HepG2 (cell line): ENCODE results near the gene HOXA7. TPM values are rescaled to one million over a fixed set of nuclear protein-coding genes. Genes with fewer than 3 reads are reported as not detected.

ENCODE experiments used
- ATAC-seq: fragments of 200-7000 bp; cut with Tn5 transposase; 3 replicates; pipeline ENCODE4 v1.9.1; 2020; ENCODE audit warnings: mild to moderate bottlenecking, moderate library complexity
- BruUV-seq: library from RNA; stranded (reverse); fragments of 400-500 nt; replicated peaks from 2 replicates; lab custom pipeline; 2021; lab: Mats Ljungman, UMichigan
- CTCF ChIA-PET: fragments of 300-600 bp; formaldehyde crosslinking; extraction: SDS; loops from one replicate; lab custom pipeline; 2021; ENCODE audit warnings: low total read pairs, inconsistent platforms, low intra/inter-chr PET ratio; lab: Yijun Ruan, JAX
- POLR2A ChIA-PET: fragments of 350-600 bp; sonication (Branson Sonifier 250); formaldehyde crosslinking; loops from one replicate; lab custom pipeline; 2020; ENCODE audit warnings: antibody characterized with exemption, inconsistent platforms; lab: Yijun Ruan, JAX
- DNase-seq: peaks from one replicate; pipeline ENCODE4 v3.0.0-alpha.2; 2015; ENCODE audit warnings: low spot score
- FAIRE-seq: peaks from 3 replicates; lab custom pipeline; 2011; peaks lifted over from hg19 to GRCh38; lab: Jason Lieb, UNC
- H2AFZ ChIP-seq: one replicate; pipeline ENCODE4 v1.6.1; 2011; ENCODE audit warnings: low read length, inconsistent platforms
- H3K27ac ChIP-seq: fragments of 300-600 bp; 3 replicates; pipeline ENCODE4 v1.8.0; 2011; ENCODE audit warnings: mixed run types, mild to moderate bottlenecking, mixed read lengths, low read length, inconsistent platforms; ENCODE audit not compliant: insufficient read depth; ENCODE audit errors: extremely low read length
- H3K27me3 ChIP-seq, 2 experiments: fragments of 200-600 bp in 1 of 2; 2 replicates in 1 of 2; 3 replicates in 1 of 2; pipeline versions ENCODE4 v1.6.0 to v1.8.0; 2011; ENCODE audit warnings: low read length in 2 of 2, mild to moderate bottlenecking in 2 of 2, moderate library complexity in 2 of 2, inconsistent platforms in 1 of 2; ENCODE audit not compliant: insufficient read depth in 2 of 2, control insufficient read depth in 1 of 2
- H3K36me3 ChIP-seq, 2 experiments: fragments of 200-600 bp in 1 of 2; replicated peaks in 1 of 2; 2 replicates in 1 of 2; 3 replicates in 1 of 2; pipeline versions ENCODE4 v1.5.1 to v1.8.0; 2011; ENCODE audit warnings: low read length in 2 of 2, inconsistent platforms in 1 of 2; ENCODE audit not compliant: insufficient read depth in 2 of 2, control insufficient read depth in 1 of 2
- H3K4me1 ChIP-seq: 2 replicates; pipeline ENCODE4 v1.5.1; 2012; ENCODE audit warnings: low read length, inconsistent platforms; ENCODE audit not compliant: insufficient read depth
- H3K4me2 ChIP-seq: 2 replicates; pipeline ENCODE4 v1.6.0; 2011; ENCODE audit warnings: low read depth, low read length, inconsistent platforms
- H3K4me3 ChIP-seq, 3 experiments: fragments of 200-600 bp in 1 of 3; sonication (generic), shearing (Covaris generic) in 1 of 3; replicated peaks in 1 of 3; 2 replicates each; pipeline ENCODE4 v1.5.1; 2011 to 2016; ENCODE audit warnings: low read length in 3 of 3, inconsistent platforms in 2 of 3, low read depth in 2 of 3, mild to moderate bottlenecking in 2 of 3, control low read depth in 1 of 3, mixed read lengths in 1 of 3; ENCODE audit not compliant: insufficient read depth in 1 of 3
- H3K79me2 ChIP-seq: one replicate; pipeline ENCODE4 v1.6.1; 2011; ENCODE audit warnings: low read length, inconsistent platforms; ENCODE audit not compliant: insufficient read depth
- H3K9ac ChIP-seq: 2 replicates; pipeline ENCODE4 v1.6.0; 2011; ENCODE audit warnings: mild to moderate bottlenecking, low read depth, low read length, inconsistent platforms; ENCODE audit not compliant: insufficient read depth
- H3K9me3 ChIP-seq: 2 replicates; pipeline ENCODE4 v1.5.1; 2012; ENCODE audit warnings: mild to moderate bottlenecking, low read length
- H4K20me1 ChIP-seq: 2 replicates; pipeline ENCODE4 v1.6.0; 2011; ENCODE audit warnings: inconsistent platforms, mild to moderate bottlenecking, low read length, moderate library complexity; ENCODE audit not compliant: insufficient read depth
- BCL3 ChIP-seq: sonication (generic); formaldehyde crosslinking; IDR thresholded peaks from 2 replicates; pipeline ENCODE4 v1.5.1; 2020; ENCODE audit warnings: mild to moderate bottlenecking, missing genetic modification reagents, moderate library complexity
- JARID2 ChIP-seq: sonication (generic); formaldehyde crosslinking; IDR thresholded peaks from 2 replicates; pipeline ENCODE4 v1.8.1; 2023; ENCODE audit warnings: missing genetic modification reagents, inconsistent platforms; ENCODE audit not compliant: insufficient replicate concordance
- NAIF1 ChIP-seq: sonication (generic); formaldehyde crosslinking; IDR thresholded peaks from 2 replicates; pipeline ENCODE4 v1.5.0; 2020; ENCODE audit warnings: mild to moderate bottlenecking, missing genetic modification reagents, borderline replicate concordance
- NPAS2 ChIP-seq: sonication (generic); formaldehyde crosslinking; IDR thresholded peaks from 2 replicates; pipeline ENCODE4 v1.8.0; 2022; ENCODE audit warnings: mild to moderate bottlenecking, missing genetic modification reagents, borderline replicate concordance
- PRPF4 ChIP-seq: fragments of 200-400 bp; formaldehyde crosslinking; IDR thresholded peaks from 2 replicates; pipeline ENCODE4 v1.6.1; 2016; ENCODE audit warnings: low read length, low read depth; ENCODE audit not compliant: poor library complexity, severe bottlenecking
- ZBTB38 ChIP-seq: sonication (generic); formaldehyde crosslinking; IDR thresholded peaks from 2 replicates; pipeline ENCODE4 v1.5.1; 2020; ENCODE audit warnings: mild to moderate bottlenecking, missing genetic modification reagents
- ZNF503 ChIP-seq: sonication (generic); formaldehyde crosslinking; IDR thresholded peaks from 2 replicates; pipeline ENCODE4 v1.4.0; 2020; ENCODE audit warnings: missing genetic modification reagents
- ZNF530 ChIP-seq: sonication (generic); formaldehyde crosslinking; IDR thresholded peaks from 2 replicates; pipeline ENCODE4 v1.5.0; 2020; ENCODE audit warnings: low read depth, mild to moderate bottlenecking, missing genetic modification reagents
- ZNF605 ChIP-seq: sonication (generic); formaldehyde crosslinking; IDR thresholded peaks from 2 replicates; pipeline ENCODE4 v1.8.0; 2022; ENCODE audit warnings: mild to moderate bottlenecking, missing genetic modification reagents
- WGBS: methylation state at CpG from one replicate; pipeline ENCODE4 v1.1.6; 2017; ENCODE audit warnings: low lambda C conversion rate; 5-methylcytosine and 5-hydroxymethylcytosine counted together
- in situ Hi-C: cut with HindIII; loops from 2 replicates; pipeline ENCODE4 v1.10.0; 2017; ENCODE audit warnings: low pct_unique_long_range_greater_than_20kb; ENCODE audit not compliant: extremely low pct_ligation_motif_present
- intact Hi-C: fragments of 100-400 bp; cut with micrococcal nuclease; formaldehyde crosslinking; loops from one replicate; pipeline ENCODE4 v1.10.0; 2022; ENCODE audit not compliant: unreplicated experiment
- polyA plus RNA-seq, 8 experiments: library from polyadenylated mRNA; depleted of rRNA in 3 of 8; stranded (reverse) in 7 of 8; unstranded in 1 of 8; fragments of >200 nt; fragmentation: Illumina TruSeq in 4 of 8; extraction: Trizol in 4 of 8; gene quantifications; 2 replicates each; pipeline versions ENCODE4 v1.2.1 to v1.2.3, GENCODE V29; 2011 to 2016; ENCODE audit warnings: low read depth in 4 of 8, missing spikeins in 1 of 8, mixed read lengths in 1 of 8; ENCODE audit not compliant: insufficient read depth in 1 of 8
- total RNA-seq, 5 experiments: library from RNA; depleted of rRNA; stranded (reverse); fragments of >200 nt; fragmentation: Illumina TruSeq; extraction: Trizol; gene quantifications; 2 replicates each; pipeline ENCODE4 v1.2.3, GENCODE V29; 2016; ENCODE audit warnings: low read depth in 1 of 5

Gene HOXA7
- total and polyA plus RNA-seq, 2 of the 13 experiments (the other 11 are each of a cell fraction or from before 2014, with no cell fraction given) = 0.05 TPM; not detected in 1

GRCh38 chr7:27131390-27131819 is 25.1 kb downstream of the HOXA7 start:
- H3K27ac ChIP-seq = peak overlapping the region; percentile 78
- in situ Hi-C loops = no loop called here
- H3K9me3 ChIP-seq = no peaks in the 10 kb centered on the region
- no peaks in the 10 kb centered on the region for H3K27me3 ChIP-seq
- ATAC-seq (no peak), FAIRE-seq (peak; percentile 15), DNase-seq (no peak)
- peak overlapping the region; percentile 82 for H3K9ac ChIP-seq
- WGBS = 74% methylated on average over 12 of the region's 12 CpGs
- peak overlapping the region; percentile 62 to 88 (median 69) for H3K4me3 ChIP-seq
- peaks cover 90% of the 10 kb centered on the region for H3K4me1 ChIP-seq
- ChIA-PET POLR2A (interaction anchor here (0.8 to 5.0 kb wide), 14 partner anchors 10 to 783 kb away, joined by 3 to 118 read pairs (median 5); partner anchors contain the start of genes HOXA1, HOXA3, HOXA5 and SKAP2), CTCF (no interaction called here)
- intact Hi-C loops = loop anchor here (5.0 kb wide), 1 partner anchor 164 kb away; no protein-coding TSS in a partner anchor
- BruUV-seq = TSS peak; percentile 51
- TF ChIP-seq JARID2 (no peak), NPAS2 (no peak), ZBTB38 (CRISPR knock-in tag) (peak; percentile 17; the same call in 1 of the 2 replicates), NAIF1 (CRISPR knock-in tag) (no peak), ZNF605 (CRISPR knock-in tag) (0 out of 2 replicates have a peak, but pooled peaks have one; percentile 7), PRPF4 (peak; percentile 87), BCL3 (no peak), ZNF530 (CRISPR knock-in tag) (no peak), ZNF503 (0 out of 2 replicates have a peak, but pooled peaks have one; percentile 12)
- H3K4me2 ChIP-seq = peak overlapping the region; percentile 91
- no peaks in the 10 kb centered on the region for H3K79me2 ChIP-seq
- H2AFZ ChIP-seq = no peak overlapping the region
- H3K36me3 ChIP-seq = no peaks in the 10 kb centered on the region
- H4K20me1 ChIP-seq = no peaks in the 10 kb centered on the region
